HepG2 (cell line): ENCODE data around the gene AQP10.

Source experiments
- HMGXB4 ChIP-seq, 2 experiments: sonication (generic) in 1 of 2; formaldehyde crosslinking in 1 of 2; IDR thresholded peaks; 2 replicates each; pipeline versions ENCODE4 v1.4.0 to v1.6.1; 2018 to 2020; ENCODE audit warnings: missing genetic modification reagents in 2 of 2, borderline replicate concordance in 1 of 2, low read depth in 1 of 2, mild to moderate bottlenecking in 1 of 2, missing biosample characterization in 1 of 2
- SUZ12 ChIP-seq: fragments of 150-350 bp; IDR thresholded peaks from 2 replicates; pipeline ENCODE4 v1.6.1; 2014; ENCODE audit warnings: low read depth, low read length
- TARDBP ChIP-seq: sonication (generic); formaldehyde crosslinking; IDR thresholded peaks from 2 replicates; pipeline ENCODE4 v1.8.0; 2022; ENCODE audit warnings: mild to moderate bottlenecking, missing genetic modification reagents
- ZSCAN21 ChIP-seq: sonication (generic); formaldehyde crosslinking; IDR thresholded peaks from 2 replicates; pipeline ENCODE4 v1.8.0; 2022; ENCODE audit warnings: mild to moderate bottlenecking, missing genetic modification reagents, moderate library complexity, borderline replicate concordance
- TF ChIP-seq, protein P1 (sequence below): sonication (generic); formaldehyde crosslinking; IDR thresholded peaks from 2 replicates; pipeline ENCODE4 v1.5.0; 2020; ENCODE audit warnings: mild to moderate bottlenecking, missing genetic modification reagents, moderate library complexity

DNA sequence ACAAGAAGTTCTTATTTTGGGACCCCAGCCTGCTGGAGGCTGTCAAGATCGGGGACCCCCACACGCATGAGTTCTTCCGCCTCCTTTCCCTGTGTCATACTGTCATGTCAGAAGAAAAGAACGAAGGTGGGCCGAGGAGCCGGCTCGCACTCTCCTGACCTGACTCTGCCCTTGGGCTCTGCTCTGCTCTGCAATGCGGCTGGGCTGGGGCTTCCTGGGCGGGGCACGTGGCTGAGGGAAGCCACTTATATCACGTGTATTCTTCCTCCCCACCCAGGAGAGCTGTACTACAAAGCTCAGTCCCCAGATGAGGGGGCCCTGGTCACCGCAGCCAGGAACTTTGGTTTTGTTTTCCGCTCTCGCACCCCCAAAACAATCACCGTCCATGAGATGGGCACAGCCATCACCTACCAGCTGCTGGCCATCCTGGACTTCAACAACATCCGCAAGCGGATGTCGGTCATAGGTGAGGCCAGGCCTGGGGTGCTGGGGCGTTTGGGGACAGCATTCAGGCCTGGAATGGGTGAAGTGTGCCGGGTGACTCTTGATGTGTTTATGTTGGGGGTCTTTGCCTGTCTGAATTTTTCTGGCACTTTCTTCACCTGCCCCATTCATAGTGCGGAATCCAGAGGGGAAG lies 22.1 kb downstream of the AQP10 start:
- TF ChIP-seq TARDBP (CRISPR knock-in tag) (no peak), SUZ12 (no peak), ZSCAN21 (CRISPR knock-in tag) (no peak), HMGXB4 (CRISPR knock-in tag; IDR thresholded peaks at IDR 0.05; ENCODE audit: borderline replicate concordance in 1 of 2, low read depth in 1 of 2) (no peak)
- TF ChIP-seq, protein P1, sequence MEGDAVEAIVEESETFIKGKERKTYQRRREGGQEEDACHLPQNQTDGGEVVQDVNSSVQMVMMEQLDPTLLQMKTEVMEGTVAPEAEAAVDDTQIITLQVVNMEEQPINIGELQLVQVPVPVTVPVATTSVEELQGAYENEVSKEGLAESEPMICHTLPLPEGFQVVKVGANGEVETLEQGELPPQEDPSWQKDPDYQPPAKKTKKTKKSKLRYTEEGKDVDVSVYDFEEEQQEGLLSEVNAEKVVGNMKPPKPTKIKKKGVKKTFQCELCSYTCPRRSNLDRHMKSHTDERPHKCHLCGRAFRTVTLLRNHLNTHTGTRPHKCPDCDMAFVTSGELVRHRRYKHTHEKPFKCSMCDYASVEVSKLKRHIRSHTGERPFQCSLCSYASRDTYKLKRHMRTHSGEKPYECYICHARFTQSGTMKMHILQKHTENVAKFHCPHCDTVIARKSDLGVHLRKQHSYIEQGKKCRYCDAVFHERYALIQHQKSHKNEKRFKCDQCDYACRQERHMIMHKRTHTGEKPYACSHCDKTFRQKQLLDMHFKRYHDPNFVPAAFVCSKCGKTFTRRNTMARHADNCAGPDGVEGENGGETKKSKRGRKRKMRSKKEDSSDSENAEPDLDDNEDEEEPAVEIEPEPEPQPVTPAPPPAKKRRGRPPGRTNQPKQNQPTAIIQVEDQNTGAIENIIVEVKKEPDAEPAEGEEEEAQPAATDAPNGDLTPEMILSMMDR (CRISPR knock-in tag), result no peak
